Keratinocyte (primary cell): ENCODE data around the gene TSR3.

Experiments used
- EZH2 ChIP-seq: IDR thresholded peaks from one replicate; pipeline ENCODE4 v1.6.1; 2012; ENCODE audit warnings: inconsistent platforms, mild to moderate bottlenecking, low read length, moderate library complexity
- TF ChIP-seq, protein P1 (sequence below), 3 experiments: IDR thresholded peaks in 1 of 3; conservative IDR thresholded peaks in 1 of 3; optimal IDR thresholded peaks in 1 of 3; 2 replicates in 2 of 3; 3 replicates in 1 of 3; pipeline versions ENCODE3 to v1.5.1; 2011; ENCODE audit warnings: low read length in 3 of 3, mild to moderate bottlenecking in 3 of 3, moderate library complexity in 2 of 3, control low read depth in 1 of 3, inconsistent platforms in 1 of 3; ENCODE audit not compliant: insufficient read depth in 2 of 3; ENCODE audit errors: extremely low read depth in 1 of 3

DNA sequence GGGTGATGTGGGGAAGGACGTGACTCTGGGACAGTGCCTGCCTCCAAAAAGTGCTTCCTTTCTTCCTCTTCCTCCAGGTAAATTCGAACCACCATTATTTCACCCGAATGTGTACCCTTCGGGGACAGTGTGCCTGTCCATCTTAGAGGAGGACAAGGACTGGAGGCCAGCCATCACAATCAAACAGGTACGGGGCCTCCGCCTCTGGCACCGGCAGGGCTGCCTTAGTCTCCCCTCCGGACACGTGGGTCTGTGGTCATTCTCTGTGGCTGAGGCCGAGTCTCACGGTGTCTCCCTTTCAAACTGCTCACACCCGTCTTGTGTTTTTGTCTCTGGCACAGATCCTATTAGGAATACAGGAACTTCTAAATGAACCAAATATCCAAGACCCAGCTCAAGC is 31.6 kb downstream of the TSR3 start:
- TF ChIP-seq, protein P1, sequence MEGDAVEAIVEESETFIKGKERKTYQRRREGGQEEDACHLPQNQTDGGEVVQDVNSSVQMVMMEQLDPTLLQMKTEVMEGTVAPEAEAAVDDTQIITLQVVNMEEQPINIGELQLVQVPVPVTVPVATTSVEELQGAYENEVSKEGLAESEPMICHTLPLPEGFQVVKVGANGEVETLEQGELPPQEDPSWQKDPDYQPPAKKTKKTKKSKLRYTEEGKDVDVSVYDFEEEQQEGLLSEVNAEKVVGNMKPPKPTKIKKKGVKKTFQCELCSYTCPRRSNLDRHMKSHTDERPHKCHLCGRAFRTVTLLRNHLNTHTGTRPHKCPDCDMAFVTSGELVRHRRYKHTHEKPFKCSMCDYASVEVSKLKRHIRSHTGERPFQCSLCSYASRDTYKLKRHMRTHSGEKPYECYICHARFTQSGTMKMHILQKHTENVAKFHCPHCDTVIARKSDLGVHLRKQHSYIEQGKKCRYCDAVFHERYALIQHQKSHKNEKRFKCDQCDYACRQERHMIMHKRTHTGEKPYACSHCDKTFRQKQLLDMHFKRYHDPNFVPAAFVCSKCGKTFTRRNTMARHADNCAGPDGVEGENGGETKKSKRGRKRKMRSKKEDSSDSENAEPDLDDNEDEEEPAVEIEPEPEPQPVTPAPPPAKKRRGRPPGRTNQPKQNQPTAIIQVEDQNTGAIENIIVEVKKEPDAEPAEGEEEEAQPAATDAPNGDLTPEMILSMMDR (optimal IDR thresholded peaks at IDR 0.05 in 1 of 3, IDR thresholded peaks at IDR 0.05 in 1 of 3, conservative IDR thresholded peaks at IDR 0.05 in 1 of 3; ENCODE audit: extremely low read depth in 1 of 3, insufficient read depth in 2 of 3, low read length in 3 of 3) = no peak
- no peak for TF ChIP-seq EZH2
